Measurements from ENCODE around the gene L3MBTL4.

DNA sequence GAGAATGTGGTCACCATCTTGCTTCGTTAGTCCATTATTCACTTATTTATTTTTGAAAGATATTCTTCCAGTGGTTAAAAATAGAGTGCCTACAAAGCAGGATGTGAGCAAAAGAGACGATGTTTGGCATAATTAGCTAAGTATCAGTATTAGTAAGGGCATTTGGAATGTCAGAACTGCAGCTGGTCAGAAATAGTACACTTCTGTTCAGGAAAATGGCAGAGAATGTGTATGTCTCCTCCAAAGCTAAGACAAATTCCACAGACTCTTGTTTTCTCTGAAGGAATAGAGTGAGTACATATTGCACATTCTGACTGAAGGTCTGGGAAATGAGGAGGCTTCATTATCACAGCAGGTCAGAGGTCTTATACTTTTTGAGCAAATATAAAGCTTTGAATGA, 209.0 kb downstream of the L3MBTL4 start:
- no peak for TF ChIP-seq CTCF (IDR thresholded peaks at IDR 0.05)
- no peak for TF ChIP-seq POLR2A (IDR thresholded peaks at IDR 0.05)

Data from esophagus squamous epithelium (tissue), 4 donors.